A673 (cell line): ENCODE measurements around the gene TCF7.

Experiments
- EZH2 ChIP-seq: fragments of 200-600 bp; sonication (generic); IDR thresholded peaks from 2 replicates; pipeline ENCODE4 v1.6.1; 2017; ENCODE audit warnings: borderline replicate concordance, low read depth, mild to moderate bottlenecking, mixed read lengths, antibody characterized with exemption, low read length; ENCODE audit not compliant: poor library complexity, severe bottlenecking
- TF ChIP-seq, protein P1 (sequence below): fragments of 300-800, 200-600 bp; sonication (generic); conservative IDR thresholded peaks from 2 replicates; pipeline ENCODE4 v1.5.1; 2017; ENCODE audit warnings: low read depth, mild to moderate bottlenecking, antibody characterized with exemption, low read length, moderate library complexity, mixed read lengths

DNA sequence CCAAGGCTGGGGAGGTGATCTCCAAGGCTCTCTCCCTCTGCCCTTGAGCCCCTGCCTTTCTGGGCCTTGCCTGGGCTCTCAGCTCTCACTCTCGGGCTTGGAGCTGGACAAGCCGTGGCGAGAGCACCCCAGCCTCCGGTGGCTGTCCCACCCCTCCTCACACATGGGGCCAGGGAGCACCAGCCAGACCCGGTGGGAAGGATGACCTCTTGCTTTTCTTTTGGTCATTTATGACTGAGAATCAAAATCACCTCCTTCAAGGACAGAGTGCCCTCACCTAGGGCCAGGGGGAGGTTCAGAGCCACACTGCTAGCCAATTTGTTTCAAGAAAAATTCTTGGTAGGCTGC, 14.1 kb downstream of the TCF7 start:
- TF ChIP-seq, protein P1, sequence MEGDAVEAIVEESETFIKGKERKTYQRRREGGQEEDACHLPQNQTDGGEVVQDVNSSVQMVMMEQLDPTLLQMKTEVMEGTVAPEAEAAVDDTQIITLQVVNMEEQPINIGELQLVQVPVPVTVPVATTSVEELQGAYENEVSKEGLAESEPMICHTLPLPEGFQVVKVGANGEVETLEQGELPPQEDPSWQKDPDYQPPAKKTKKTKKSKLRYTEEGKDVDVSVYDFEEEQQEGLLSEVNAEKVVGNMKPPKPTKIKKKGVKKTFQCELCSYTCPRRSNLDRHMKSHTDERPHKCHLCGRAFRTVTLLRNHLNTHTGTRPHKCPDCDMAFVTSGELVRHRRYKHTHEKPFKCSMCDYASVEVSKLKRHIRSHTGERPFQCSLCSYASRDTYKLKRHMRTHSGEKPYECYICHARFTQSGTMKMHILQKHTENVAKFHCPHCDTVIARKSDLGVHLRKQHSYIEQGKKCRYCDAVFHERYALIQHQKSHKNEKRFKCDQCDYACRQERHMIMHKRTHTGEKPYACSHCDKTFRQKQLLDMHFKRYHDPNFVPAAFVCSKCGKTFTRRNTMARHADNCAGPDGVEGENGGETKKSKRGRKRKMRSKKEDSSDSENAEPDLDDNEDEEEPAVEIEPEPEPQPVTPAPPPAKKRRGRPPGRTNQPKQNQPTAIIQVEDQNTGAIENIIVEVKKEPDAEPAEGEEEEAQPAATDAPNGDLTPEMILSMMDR, result no peak
- TF ChIP-seq EZH2, result no peak
